Caki2 (cell line): ENCODE results near the gene HASPIN. TPM values are rescaled to one million over a fixed set of nuclear protein-coding genes. Genes with fewer than 3 reads are reported as not detected.

ENCODE experiments used
- total RNA-seq: library from RNA; depleted of rRNA; stranded (reverse); fragments of >200 nt; shearing (Covaris generic); gene quantifications from 2 replicates; pipeline ENCODE4 v1.2.3, GENCODE V29; 2014; ENCODE audit warnings: low replicate concordance; rRNA removed

Gene HASPIN
- total RNA-seq, 1 experiment from 2014 or later, result 9.9 TPM

Other genes starting within 250 kb of the HASPIN start
- not detected in 2 replicates for gene ASPA, start 247.9 kb upstream of the HASPIN start, total RNA-seq
- not detected in 2 replicates for gene TRPV3, start 166.1 kb upstream of the HASPIN start, total RNA-seq
- 0.87 and 0.95 TPM in 2 replicates for gene TRPV1, start 114.5 kb upstream of the HASPIN start, total RNA-seq
- 8.9 and 11.1 TPM in 2 replicates for gene SHPK, start 87.7 kb upstream of the HASPIN start, total RNA-seq
- 7.1 and 7.5 TPM in 2 replicates for gene CTNS, start 87.1 kb upstream of the HASPIN start, total RNA-seq
- gene TAX1BP3, start 55.3 kb upstream of the HASPIN start, total RNA-seq, result 136 and 157 TPM in 2 replicates
- 19.1 and 34.7 TPM in 2 replicates for gene EMC6, start 55.1 kb upstream of the HASPIN start, total RNA-seq
- gene P2RX5, start 27.7 kb upstream of the HASPIN start, total RNA-seq, result not detected in 2 replicates
- 38.1 and 78.5 TPM in 2 replicates for gene ITGAE, start 77.3 kb downstream of the HASPIN start, total RNA-seq
- 4.8 and 9.3 TPM in 2 replicates for gene NCBP3, start 122.3 kb downstream of the HASPIN start, total RNA-seq
- 9.7 and 13.6 TPM in 2 replicates for gene CAMKK1, start 169.2 kb downstream of the HASPIN start, total RNA-seq
- not detected in 2 replicates for gene P2RX1, start 192.6 kb downstream of the HASPIN start, total RNA-seq
- 5.0 and 7.7 TPM in 2 replicates for gene ATP2A3, start 240.5 kb downstream of the HASPIN start, total RNA-seq